ENCODE measurements around the gene ARL6IP5.

Gene ARL6IP5

GRCh38 chr3:69085833-69086722, 1.3 kb downstream of the ARL6IP5 start:
- peak; percentile 77 for DNase-seq

GRCh38 chr3:69087030-69087791, 2.5 kb downstream of the ARL6IP5 start:
- no peak for DNase-seq

GRCh38 chr3:69088063-69088462, 3.3 kb downstream of the ARL6IP5 start:
- no peak for DNase-seq

- no peak for DNase-seq
These were observed 5.3 kb downstream of the ARL6IP5 start for GRCh38 chr3:69090021-69090420.

- DNase-seq, result no peak
These were observed 6.8 kb downstream of the ARL6IP5 start for GRCh38 chr3:69091389-69092029.

GRCh38 chr3:69092030-69092516, 7.3 kb downstream of the ARL6IP5 start:
- DNase-seq, result no peak

GRCh38 chr3:69094467-69095205, 9.9 kb downstream of the ARL6IP5 start:
- no peak for DNase-seq

- no peak for DNase-seq
These were observed 10.9 kb downstream of the ARL6IP5 start for GRCh38 chr3:69095636-69096035.

GRCh38 chr3:69096299-69096698, 11.6 kb downstream of the ARL6IP5 start:
- no peak for DNase-seq

GRCh38 chr3:69097407-69098086, 12.8 kb downstream of the ARL6IP5 start:
- DNase-seq, result no peak

- no peak for DNase-seq
These were observed 14.8 kb downstream of the ARL6IP5 start for GRCh38 chr3:69099576-69099975.

- DNase-seq, result no peak
These were observed 17.6 kb downstream of the ARL6IP5 start for GRCh38 chr3:69102384-69102783.

GRCh38 chr3:69103123-69103522, 18.4 kb downstream of the ARL6IP5 start:
- DNase-seq, result no peak

- DNase-seq, result no peak
These were observed 19.8 kb downstream of the ARL6IP5 start for GRCh38 chr3:69104586-69104985.

GRCh38 chr3:69105320-69105719, 20.6 kb downstream of the ARL6IP5 start:
- no peak for DNase-seq

GRCh38 chr3:69107841-69108240, 23.1 kb downstream of the ARL6IP5 start:
- no peak for DNase-seq

GRCh38 chr3:69108811-69109210, 24.1 kb downstream of the ARL6IP5 start:
- DNase-seq, result no peak

- no peak for DNase-seq
These were observed 26.3 kb downstream of the ARL6IP5 start for GRCh38 chr3:69110941-69111546.

- no peak for DNase-seq
These were observed 28.8 kb downstream of the ARL6IP5 start for GRCh38 chr3:69113536-69113935.

GRCh38 chr3:69115731-69116130, 31.0 kb downstream of the ARL6IP5 start:
- no peak for DNase-seq

GRCh38 chr3:69116162-69116561, 31.4 kb downstream of the ARL6IP5 start:
- no peak for DNase-seq

GRCh38 chr3:69116897-69117296, 32.2 kb downstream of the ARL6IP5 start:
- peak; percentile 46 for DNase-seq

All from NCI-H1105 treated with DMSO at 0.1 percent for 48 hours (cell line).